GM19099 (cell line): ENCODE data around the gene MAGI1.

Experiments
- POLR2A ChIP-seq: IDR thresholded peaks from 3 replicates; pipeline ENCODE4 v1.6.1; 2011; ENCODE audit warnings: low read depth; ENCODE audit not compliant: insufficient read length; ENCODE audit errors: extremely low read depth

MAGI1 gene

GRCh38 chr3:65843732-65844131, 195.0 kb downstream of the MAGI1 start:
- TF ChIP-seq POLR2A = no peak

- no peak for TF ChIP-seq POLR2A
Observed at GRCh38 chr3:65837604-65838003, 201.1 kb downstream of the MAGI1 start.

- no peak for TF ChIP-seq POLR2A
Observed at GRCh38 chr3:65836047-65836446, 202.7 kb downstream of the MAGI1 start.

- no peak for TF ChIP-seq POLR2A
Observed at GRCh38 chr3:65833761-65834505, 204.8 kb downstream of the MAGI1 start.

GRCh38 chr3:65831733-65832425, 206.8 kb downstream of the MAGI1 start:
- TF ChIP-seq POLR2A = no peak

GRCh38 chr3:65830948-65831732, 207.6 kb downstream of the MAGI1 start:
- no peak for TF ChIP-seq POLR2A

GRCh38 chr3:65829228-65829627, 209.5 kb downstream of the MAGI1 start:
- no peak for TF ChIP-seq POLR2A

- TF ChIP-seq POLR2A = no peak
Observed at GRCh38 chr3:65828706-65829105, 210.0 kb downstream of the MAGI1 start.

GRCh38 chr3:65827076-65827475, 211.6 kb downstream of the MAGI1 start:
- no peak for TF ChIP-seq POLR2A

GRCh38 chr3:65824166-65824565, 214.6 kb downstream of the MAGI1 start:
- TF ChIP-seq POLR2A = no peak

- TF ChIP-seq POLR2A = no peak
Observed at GRCh38 chr3:65820600-65820999, 218.1 kb downstream of the MAGI1 start.

GRCh38 chr3:65819896-65820295, 218.8 kb downstream of the MAGI1 start:
- TF ChIP-seq POLR2A = no peak

- no peak for TF ChIP-seq POLR2A
Observed at GRCh38 chr3:65817553-65818126, 221.1 kb downstream of the MAGI1 start.

- no peak for TF ChIP-seq POLR2A
Observed at GRCh38 chr3:65816208-65816607, 222.5 kb downstream of the MAGI1 start.
